ENCODE measurements around the gene TSKU.
A peak's percentile ranks its signal among the peaks of the same experiment; 100 is the strongest.

Gene TSKU

DNA sequence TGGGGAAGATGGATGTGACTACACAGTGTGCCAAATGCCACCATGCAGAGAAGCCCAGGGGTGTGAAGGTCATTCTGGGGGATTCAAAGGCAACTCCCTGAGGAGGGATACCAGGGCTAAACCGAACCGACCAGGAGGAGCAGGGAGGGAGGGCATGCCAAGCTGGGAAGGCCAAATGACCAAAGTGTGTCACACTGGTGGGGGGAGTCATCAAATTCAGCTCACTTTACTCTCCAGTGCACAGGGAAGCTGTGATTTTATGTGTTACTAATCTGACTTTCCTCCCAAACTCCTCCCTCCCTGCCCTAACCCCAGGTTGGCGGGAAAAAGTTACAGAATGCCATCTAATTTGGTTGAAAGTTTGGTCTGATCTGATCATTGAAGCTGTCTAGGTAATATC is 29.7 kb upstream of the TSKU start:
- no peak for DNase-seq

DNA sequence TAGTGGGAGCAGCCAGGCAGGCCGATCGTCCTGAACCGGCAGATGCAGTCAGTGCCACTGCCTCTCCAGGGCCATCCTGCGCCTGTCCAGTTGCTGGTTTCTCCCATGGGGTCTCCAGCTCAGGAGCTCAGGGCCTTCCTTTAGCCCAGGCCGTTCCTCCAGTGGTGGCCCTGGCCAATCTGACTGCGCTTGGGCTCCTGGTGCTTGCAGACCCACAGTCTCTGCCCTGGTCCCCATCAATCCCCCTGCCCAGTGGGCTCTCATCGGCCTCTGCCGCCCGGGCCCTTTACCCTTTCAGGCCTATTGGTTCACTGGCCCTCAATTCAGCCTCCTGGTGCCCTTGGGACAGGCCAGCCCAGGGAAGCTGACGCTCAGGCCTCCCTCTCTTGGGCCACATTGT is 29.2 kb upstream of the TSKU start:
- DNase-seq = no peak

DNA sequence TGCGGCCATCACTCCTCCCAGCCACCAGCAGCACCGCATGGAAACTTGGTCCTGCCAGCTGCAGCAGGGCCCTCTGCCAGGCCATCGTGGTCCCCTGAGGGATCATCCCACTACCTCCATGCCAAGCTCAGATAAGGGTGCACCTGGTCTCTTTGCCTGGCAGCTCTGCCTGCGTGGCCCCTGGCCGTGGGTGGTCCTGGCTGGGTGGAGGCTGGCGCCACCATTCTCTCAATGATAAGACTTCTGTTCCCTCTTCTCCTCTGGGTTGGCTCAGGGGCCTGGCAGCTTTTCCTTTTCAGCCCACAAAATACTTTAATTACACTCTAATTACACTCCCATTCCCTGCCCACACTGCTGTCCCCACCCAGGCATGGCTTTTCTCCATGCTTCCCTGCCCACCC is 26.8 kb upstream of the TSKU start:
- DNase-seq = peak; percentile 62

DNA sequence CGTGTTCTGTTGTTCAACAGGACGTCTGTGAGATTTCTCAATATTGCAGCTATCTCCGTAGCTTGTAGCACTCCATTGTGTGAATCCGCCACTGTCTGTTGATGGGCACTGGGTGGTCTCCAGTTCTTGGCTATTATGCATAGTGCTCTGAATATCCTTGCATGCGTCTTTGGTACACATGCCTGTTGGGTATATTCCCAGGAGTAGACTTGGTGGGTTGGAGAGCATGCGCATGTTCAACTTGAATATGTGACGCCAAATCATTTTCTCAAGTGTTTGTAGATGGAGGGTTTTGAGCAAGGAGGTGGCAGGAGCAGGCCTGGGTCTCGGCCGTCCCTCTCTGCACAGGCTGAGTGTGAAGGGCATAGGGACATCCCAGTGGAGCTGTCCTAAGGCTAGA is 24.8 kb upstream of the TSKU start:
- no peak for DNase-seq

GRCh38 chr11:76759092-76759491 is 24.1 kb upstream of the TSKU start:
- DNase-seq = no peak

DNA sequence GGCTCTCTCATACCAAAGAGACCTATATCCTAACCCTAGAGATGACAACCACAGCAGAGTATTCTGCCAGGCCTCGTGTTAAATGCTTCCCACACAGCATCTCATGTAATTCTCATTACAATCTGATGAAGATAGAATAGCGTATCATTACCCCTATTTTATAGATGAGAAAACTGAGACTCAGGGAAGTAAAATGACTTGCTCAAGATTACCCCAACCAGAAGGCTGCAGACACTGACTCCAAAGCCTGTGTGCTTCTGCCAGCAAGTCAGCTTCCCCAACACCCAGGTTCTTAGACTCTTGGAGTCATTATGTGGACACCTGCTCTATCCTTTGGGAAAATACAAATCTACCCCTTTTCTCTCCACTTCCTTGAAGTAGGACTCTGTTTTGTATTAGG is 23.6 kb upstream of the TSKU start:
- DNase-seq = no peak

DNA sequence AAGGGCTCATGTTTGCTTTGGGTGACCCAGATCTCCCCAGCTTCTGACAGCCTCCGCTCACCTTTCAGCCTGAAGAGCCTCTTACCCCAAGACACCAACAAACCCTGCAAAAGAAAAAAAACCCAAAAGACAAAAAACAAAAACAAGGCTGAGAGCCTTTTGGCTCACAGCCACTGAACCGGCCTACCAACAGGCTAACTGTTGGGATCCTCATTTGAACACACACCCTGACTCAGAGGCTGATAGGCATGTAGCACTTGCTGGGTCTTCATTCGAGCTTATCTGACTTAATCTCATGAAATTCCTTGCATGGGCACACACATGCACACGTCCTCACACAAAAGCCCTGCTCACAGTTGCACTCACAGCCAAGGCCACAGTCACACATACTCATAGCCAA is 22.9 kb upstream of the TSKU start:
- no peak for DNase-seq

DNA sequence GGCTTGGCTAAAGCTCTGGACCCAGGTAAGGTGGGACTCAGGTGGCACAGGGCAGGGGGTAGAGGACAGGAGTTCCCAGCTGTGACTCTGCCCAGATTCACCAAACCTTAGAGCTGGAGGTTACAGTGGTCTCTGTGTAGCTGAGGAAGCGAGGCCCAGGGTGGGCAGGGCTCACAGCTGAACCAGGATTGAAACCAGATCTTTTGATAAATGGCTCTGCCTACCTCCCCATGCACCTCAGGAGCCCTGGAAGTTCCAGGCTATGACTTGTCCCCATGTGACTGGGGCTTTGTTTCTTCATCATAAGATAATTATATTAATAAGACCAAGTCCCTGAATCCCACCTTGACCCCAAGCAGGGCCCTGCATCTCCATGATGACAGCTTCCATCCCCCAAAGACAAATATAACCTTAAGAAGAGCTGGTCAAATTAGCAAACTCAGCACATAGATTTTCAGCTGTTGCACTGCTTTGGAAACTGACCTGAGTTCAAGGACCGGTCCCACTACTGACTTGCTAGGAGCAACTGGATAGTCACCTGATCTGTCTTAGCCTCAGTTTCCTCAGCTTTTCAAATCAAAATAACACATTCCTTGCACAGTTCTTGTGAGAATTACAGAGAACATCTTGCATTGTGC is 21.3 kb upstream of the TSKU start:
- no peak for DNase-seq

DNA sequence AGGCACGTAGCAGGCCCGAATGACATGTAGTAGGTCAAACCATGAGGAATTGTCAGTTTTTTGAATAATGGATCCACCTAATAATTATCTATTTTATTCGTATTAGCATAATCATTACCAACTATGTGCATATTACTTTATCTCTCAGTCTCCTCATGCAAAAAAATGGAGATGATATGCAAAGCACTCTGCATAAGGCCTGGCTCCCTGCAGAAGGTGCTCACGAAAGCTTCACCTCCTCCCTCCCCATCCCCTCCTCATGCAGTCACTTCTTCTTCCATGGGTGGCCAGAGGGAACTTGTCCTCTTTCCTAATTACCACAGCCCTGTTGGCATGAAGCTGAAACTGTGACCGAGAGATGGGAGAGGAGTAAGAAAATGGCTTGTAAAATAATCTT is 20.8 kb upstream of the TSKU start:
- no peak for DNase-seq

GRCh38 chr11:76762867-76763572 is 20.1 kb upstream of the TSKU start:
- no peak for DNase-seq

DNA sequence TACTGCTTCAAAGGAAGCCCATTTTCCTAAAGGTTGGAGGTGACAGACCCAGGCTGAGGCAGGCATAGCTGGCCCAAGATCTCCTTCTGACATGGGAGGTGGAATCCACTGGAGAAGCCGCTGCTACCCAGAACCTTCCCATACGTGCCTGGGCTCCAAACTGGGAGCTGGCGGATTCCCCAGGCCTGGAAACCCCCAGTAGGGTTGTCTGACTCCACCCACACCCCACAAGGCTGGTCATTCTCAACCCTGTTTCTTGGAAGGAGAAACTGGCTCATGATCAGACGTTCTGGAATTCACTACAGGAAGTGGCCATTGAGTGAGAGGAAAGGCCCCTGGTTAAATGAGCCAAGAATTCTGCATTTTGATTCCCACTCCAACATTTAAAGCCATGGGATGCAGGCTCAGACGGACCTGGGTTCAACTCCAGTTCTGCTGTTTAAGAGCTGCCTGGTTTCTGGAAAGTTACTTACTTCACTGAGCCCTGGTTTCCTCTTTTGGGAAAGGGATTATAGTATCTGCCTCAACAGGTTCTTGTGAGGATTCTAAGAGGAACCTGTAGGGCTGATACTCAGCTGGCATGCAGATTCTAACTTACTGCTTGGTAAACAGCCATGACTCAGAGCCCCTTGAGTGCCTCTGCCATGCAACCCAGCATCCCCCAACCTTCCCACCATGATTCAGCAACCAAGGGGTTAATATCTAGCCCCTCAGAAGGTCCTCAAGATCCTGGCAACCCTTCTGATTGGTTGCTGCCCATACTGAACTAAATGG is 19.4 kb upstream of the TSKU start:
- no peak for DNase-seq

GRCh38 chr11:76764941-76765665 is 18.1 kb upstream of the TSKU start:
- DNase-seq = no peak

DNA sequence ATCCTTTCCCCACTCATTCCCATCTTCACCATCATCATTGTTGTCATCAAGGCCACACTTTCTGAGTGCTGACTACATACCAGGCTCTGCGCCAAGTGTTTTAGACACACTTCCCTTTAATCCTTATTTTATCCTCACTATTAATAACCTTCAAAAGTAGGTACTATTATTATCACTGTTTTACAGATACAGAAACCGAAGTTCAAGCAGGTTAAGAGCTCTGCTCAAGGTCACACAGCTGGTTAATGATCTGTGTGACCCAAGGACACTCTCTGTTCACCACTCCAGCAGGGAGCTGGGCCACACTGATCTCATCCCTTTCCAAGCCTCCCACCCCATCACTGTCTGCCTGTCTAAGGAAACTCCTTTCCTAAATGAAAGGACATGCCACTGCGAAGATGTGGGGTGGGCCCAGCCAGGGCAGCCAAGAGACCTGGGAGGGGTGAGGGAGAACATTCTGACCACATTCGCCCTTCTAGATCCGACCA is 17.2 kb upstream of the TSKU start:
- no peak for DNase-seq

DNA sequence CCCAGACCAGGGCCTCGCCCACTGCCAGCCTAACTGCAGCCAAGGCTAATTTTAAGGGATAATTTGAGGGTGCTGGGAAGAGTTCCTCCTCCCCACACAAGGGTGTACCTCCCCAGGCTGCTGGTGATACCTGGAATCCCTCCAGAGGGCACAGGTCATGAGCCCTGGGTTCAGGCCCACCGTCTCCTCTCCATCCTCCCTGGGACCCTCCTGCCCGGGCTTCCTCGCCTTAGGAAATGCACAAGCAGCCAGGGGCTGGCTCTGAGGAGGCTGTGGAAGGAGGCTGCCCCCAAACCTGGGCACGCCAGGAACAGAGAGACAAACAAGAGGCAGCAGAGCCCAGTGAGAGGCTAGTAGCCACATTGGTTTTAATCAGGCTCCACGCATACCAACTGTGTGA is 16.6 kb upstream of the TSKU start:
- no peak for DNase-seq

- DNase-seq = no peak
Measured at GRCh38 chr11:76767659-76768058, 15.5 kb upstream of the TSKU start.

DNA sequence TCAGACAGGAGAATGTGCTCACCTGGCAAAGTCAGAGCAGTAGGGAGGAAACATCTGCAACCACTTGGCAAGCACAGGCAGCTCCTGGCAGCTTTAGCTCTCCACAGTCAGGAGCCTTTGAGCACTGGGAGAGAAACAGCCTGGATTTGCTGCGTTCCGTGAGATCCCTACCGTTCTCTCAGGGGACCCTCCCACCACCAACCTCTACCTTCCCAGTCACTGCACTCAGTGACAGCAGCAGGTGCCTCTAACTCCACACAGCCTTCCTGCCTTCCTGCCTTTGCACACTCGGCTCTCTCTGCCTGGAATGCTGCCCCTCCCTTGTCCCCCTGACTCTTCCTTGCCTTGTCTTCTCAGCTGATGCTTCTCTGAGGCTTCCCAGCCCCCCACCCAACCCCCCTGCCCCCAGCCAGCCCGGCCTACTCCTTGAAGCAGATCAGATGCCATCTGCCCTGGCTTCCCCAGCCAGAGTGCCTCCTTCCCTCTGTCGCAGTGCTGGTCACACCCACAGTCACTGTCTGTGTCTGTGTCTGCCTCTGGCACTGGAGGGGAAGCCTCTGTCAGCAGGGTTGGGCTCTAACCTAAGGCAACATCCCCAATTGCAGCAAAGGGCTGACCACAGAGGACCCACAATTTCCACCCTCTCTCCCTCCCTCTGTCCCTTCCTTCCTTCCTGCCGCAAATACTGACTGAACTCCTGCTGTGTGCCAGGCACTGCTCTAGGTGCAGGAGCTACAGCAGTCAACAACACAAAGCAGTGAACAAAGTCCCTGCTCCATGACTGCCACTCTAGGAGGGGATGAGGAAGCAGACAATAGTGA is 14.9 kb upstream of the TSKU start:
- DNase-seq = peak; percentile 22

- DNase-seq = no peak
Measured at GRCh38 chr11:76768909-76769560, 14.1 kb upstream of the TSKU start.

DNA sequence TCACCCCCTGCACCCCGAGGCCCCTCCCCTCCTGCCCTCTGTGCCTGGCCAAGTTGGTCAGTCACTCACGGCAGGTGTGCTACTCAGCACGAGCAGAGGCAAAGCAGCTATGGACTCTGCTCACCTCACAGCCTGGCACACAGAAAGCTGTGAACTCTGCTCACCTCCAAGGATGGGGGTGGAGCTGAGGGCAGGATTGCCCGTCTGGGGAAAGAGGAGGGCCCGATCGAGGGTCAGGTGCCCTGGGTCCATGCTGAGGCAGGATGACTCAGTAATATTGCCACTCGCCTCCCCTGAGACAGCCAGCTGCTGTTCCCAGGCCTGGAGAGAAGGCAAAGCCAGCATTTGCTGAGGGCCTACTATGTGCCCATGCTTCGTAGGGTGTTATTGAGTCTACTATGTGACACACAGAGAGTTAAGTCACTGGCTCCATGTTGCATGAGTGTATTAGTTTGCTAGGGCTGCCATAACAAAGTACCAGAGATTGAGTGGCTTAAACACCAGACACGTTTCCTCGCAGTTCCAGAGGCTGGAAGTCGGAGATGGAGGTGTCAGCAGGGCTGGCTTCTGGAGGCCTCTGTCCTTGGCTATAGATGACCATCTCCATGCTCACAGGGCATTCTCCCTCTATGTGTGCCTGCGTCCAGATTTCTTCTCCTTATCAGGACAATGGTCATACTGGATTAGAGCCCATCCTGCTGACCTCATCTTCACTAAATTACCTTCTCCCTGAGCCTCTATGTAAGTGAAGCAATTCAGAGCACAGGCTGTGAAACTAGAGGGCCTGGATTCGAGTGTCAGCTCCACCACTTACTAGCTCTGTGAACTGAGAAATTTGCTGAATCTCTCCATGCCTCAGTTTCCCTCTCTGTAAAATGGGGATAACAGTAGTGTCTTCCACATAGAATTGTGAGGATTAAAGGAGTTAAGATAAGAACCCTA is 13.2 kb upstream of the TSKU start:
- DNase-seq = no peak

DNA sequence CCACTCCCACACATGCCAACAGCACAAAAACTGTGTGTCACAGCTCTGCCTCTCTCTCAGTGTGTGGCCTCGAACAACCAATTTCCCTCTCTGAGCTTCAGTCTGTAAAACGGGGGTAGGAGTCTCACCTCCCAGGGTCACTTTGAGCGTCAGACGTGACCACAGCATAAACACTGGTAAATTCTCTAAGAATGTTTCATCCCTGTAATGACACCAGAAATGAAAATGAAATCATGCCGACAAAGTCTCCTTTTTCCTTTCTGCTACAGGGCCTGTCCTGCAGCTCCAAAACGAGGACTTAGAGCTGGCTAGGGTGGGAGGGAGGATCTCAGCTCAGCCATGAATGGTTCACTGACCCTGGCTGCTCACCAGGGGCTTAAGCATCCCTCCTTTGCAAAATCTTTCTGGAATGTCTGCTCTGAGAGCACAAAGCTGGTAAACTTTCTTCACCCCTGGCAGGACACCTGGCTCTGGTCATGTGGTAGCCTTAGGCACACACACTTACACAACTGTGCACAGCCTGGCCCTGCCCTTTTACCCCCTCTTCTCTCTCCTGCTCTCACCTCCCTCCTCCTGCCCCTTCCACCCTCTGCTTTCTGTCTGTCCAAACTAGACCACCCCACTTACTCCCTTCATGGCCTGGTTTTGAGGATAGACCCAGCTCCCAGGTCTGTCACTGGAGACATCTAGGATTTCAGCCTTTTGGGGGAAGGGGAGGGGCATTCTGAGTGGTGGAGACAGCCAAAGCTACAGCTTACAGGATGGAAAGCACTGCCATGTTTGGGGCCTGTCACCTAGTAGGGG is 12.3 kb upstream of the TSKU start:
- no peak for DNase-seq

Data from DMS 273 treated with DMSO at 0.1 percent for 48 hours (cell line).